GM19395 (cell line): ENCODE measurements around the gene LPCAT1.

Experiments used
- ATAC-seq: cut with Tn5 transposase; IDR thresholded peaks from one replicate; pipeline ENCODE4 v1.9.1; 2021; ENCODE audit warnings: mild to moderate bottlenecking, moderate library complexity; ENCODE audit not compliant: unreplicated experiment

Gene LPCAT1

GRCh38 chr5:1446602-1447343, 77.0 kb downstream of the LPCAT1 start:
- no peak for ATAC-seq

- no peak for ATAC-seq
These were observed 77.8 kb downstream of the LPCAT1 start for GRCh38 chr5:1445689-1446601.

DNA sequence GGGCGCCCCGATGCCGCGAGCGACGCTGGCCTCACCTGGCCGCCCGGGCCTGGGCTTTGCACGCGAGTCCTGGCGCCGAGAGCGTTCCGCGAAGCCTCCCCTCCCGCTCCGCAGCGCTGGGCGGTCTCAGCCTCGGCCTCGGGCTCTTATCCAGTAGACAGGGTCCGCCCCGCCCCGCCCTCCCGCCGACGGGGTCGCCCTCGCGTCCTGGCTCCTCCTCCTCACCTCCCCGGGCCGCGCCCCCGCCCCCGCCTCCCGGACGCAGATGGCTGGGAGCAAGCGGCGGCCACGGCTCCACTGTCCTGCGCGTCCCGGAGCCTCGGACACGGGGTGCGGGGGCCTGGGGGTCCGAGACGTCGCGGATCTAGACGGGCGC, 78.5 kb downstream of the LPCAT1 start, which contains the start of gene SLC6A3:
Gene SLC6A3, minus strand, starts transcription at position 128 of the 376 bp plus-strand sequence. CDS start 2,243 bp downstream, outside the sequence.
- no peak for ATAC-seq

DNA sequence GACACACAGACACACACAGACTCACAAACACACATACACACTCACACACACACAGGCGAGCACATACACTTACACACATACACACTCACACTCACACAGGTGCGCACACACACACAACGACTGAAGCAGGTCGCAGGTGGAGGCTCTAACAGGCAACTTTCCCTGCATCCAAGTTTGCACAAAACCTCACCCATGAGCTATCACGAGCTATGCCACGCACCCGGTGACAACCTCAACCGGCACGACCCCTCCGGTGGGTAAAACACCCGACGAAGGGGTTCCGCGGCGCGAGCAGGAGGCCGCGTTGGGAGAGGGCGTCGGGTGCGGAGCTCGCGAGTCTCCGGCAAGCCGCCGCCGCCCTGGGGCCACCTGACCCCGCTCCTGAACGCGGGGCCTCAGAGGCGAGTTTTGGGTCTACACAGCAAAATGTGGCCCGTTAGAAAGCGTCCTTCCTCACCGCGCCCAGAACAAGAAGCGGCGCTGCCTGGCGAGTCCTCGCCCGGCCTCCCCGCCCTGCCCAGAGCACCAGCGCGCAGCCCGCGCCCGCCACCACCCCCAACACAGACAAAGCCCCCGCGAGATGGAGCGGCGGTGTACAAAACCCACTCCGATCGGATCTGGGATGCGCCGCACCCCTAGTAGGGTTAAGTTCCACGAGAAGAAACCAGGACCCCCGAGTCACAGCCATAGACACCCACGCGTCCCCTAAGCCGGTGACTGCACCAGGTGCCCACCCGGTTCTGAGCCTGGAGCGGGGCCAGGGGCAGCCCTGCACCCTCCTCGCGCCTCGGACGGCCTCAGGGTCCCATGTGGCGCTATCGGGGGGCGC, 79.2 kb downstream of the LPCAT1 start:
- ATAC-seq: no peak

DNA sequence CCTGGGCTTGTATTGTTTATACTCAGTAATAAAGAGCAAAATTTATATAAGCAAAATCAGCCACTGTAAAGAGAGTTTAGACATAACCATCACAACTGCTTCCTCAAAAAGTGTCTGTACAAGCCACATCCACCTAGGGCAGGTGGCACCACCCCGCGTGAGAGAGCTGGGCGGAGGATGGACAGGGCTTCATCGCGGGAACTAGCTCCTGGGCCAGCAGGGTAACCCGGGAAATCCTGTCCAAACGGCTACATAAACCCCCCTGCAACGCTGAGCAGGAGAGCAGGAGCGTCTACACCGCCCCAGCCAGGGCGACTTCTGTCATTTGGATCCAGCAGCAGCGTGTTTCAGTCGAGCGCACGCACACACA, 79.8 kb downstream of the LPCAT1 start:
- no peak for ATAC-seq

- no peak for ATAC-seq
These were observed 80.6 kb downstream of the LPCAT1 start for GRCh38 chr5:1443171-1443570.

DNA sequence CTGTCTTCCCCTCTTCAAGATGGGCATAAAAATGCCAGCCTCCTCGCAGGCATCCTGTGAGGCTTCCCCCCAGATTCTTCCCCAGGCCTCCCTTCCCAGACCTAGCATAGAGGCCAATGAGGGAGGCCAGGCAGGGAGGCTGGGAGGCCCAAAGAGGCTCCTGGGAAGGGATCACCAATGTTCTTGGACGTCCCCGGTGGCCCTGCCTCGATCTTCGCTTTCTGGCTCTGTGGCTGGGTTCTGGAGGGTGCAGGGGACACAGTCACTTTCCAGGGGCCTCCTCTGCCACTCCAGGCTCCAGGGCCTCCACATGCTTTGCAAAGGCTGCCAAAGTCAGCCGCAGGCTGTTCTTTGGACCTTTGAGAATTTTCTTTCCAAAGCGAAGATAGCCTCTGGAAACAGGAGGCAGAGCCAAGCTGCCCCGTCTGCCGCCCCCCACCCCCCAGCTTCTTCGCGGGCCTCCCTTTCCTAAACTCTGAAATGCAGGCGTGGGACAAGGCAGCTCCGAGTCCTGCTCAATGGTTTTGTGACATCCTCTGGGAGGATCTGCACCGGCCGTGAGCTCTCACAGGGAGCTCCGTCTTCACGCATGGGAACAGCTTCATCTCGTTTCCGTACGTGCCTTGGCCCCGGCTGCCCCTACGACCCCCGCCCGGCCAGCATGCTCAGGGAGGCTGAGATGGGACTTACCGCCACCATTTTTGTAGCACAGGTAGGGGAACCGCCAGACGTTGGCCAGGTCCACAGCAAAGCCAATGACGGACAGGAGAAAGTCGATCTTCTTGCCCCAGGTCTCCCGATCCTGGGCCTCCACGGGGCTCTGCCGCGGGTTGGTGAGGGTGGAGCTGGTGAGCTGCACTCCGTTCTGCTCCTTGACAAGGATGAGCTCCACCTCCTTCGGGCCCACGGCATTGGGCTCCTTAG, 81.3 kb downstream of the LPCAT1 start:
- no peak for ATAC-seq

GRCh38 chr5:1441166-1441865, 82.4 kb downstream of the LPCAT1 start:
- no peak for ATAC-seq

- ATAC-seq: no peak
These were observed 83.7 kb downstream of the LPCAT1 start for GRCh38 chr5:1440098-1440493.

GRCh38 chr5:1439388-1440097, 84.2 kb downstream of the LPCAT1 start:
- ATAC-seq: no peak

DNA sequence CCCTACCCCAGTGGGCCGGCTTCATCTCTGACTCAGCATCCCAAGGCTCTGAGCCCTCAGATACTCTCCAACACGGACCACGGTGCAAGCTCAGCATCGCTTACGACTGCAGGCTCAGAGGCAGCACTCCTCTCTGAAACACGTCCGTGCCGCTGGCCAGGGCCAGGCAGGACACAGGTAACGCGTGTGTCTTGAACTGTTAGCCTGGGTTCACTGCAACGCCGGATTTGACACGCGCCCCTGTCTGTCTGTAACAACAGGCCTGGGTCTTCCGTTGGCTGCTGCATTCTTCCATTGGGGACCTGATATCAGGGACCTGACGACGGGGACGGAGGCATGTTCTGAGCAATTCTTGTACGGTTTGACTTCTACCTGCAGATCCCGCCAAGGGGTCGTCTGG, 84.9 kb downstream of the LPCAT1 start:
- ATAC-seq: no peak

- ATAC-seq: no peak
These were observed 85.7 kb downstream of the LPCAT1 start for GRCh38 chr5:1437876-1438559.

DNA sequence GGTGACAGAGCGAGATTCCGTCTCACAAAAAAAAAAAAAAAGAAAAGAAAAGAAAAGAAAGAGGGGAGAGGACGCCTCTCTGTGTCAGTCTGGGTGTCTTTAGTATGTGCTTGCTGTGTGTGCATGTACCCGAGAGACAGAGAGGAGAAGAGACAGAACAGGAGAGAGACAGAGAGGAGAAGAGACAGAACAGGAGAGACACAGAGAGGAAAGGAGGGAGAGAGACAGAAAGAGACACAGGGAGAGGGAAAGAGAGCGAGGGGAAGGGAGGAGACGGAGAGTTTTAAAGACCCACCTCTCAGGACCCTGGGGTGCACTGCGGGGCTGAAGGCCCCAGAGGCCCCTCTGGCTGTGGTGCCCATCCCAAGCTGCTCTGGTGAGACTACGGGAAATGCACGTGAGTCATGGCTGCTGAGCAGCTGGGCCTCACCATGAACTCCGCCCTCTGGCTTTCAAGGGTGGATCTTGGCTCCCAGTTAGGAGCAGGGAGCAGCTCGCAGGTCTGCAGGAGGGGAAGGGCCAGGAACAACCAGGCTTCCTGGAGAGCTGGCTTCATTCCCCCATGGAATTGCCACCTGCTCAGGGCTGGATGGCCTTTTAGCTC, 86.4 kb downstream of the LPCAT1 start:
- ATAC-seq: no peak

- ATAC-seq: no peak
These were observed 87.1 kb downstream of the LPCAT1 start for GRCh38 chr5:1436681-1437080.

GRCh38 chr5:1436036-1436435, 87.7 kb downstream of the LPCAT1 start:
- no peak for ATAC-seq

DNA sequence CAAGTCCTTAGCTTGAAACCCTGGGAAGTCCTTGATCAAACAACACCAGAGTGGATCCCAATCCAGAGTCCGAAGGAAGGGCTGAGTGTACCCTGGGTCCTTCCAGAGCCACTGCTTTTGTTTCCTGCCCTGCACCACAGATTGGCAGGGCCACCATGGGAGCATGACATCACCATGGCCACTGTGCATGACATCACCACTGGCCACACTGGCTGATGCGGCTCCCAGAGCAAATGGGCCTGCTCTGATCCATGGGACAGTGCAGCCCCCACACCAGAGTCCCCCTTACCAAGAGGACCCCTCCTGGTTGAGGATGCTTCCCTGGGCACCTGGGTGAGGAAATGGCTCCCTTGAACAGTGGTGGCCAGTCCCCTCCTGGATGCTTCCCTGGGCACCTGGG, 88.4 kb downstream of the LPCAT1 start:
- no peak for ATAC-seq

- ATAC-seq: no peak
These were observed 91.5 kb downstream of the LPCAT1 start for GRCh38 chr5:1432296-1432695.

GRCh38 chr5:1431896-1432295, 91.9 kb downstream of the LPCAT1 start:
- no peak for ATAC-seq
